ENCODE data around the gene FANCE. TPM values are rescaled to one million over a fixed set of nuclear protein-coding genes. Genes with fewer than 3 reads are reported as not detected.
A peak's percentile ranks its signal among the peaks of the same experiment; 100 is the strongest.

FANCE gene
- total RNA-seq, 3 donors from 2014 or later = 9.7 to 12.6 (median 10.8) TPM

GRCh38 chr6:35498422-35499067, 46.4 kb downstream of the FANCE start:
- DNase-seq (ENCODE audit: low spot score in 2 of 2) = no peak
- H3K9me3 ChIP-seq = no peaks in the 10 kb centered on the region
- intact Hi-C loops (cut with DNase I; ENCODE audit: low total_unique reads) = no loop called here
- no peak for TF ChIP-seq POLR2AphosphoS5 (IDR thresholded peaks at IDR 0.05)
- no peak for TF ChIP-seq POLR2A (IDR thresholded peaks at IDR 0.05)
- TF ChIP-seq CTCF (IDR thresholded peaks at IDR 0.05) = no peak
- H3K4me3 ChIP-seq = peak overlapping the region; percentile 76 to 98 (median 93)
- H3K36me3 ChIP-seq = no peaks in the 10 kb centered on the region
- peaks cover 7 to 17% of the 10 kb centered on the region in 2 donors for H3K4me1 ChIP-seq
- peak overlapping the region; percentile 98 to 99 for H3K27ac ChIP-seq
- no peaks in the 10 kb centered on the region for H3K27me3 ChIP-seq

DNA sequence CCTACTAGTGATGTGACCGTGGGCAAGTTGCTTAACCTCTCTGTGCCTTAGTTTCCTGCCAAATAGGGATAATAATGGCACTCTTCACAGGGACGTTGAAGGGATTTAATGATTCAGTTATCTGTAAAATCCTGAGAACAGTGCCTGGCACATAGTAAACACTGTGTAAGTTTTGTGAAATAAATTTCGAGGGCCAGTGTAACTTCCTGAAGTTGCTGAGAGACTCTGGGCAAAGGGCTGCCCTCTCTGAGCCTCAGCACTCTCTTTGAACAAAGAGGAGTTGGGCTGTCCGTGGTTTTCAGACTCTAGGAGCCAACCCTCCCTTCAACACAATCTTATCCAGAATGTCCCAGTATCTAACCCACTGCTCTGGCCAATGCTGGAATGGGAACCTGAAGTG, 47.2 kb downstream of the FANCE start:
- H3K36me3 ChIP-seq = no peaks in the 10 kb centered on the region
- H3K9me3 ChIP-seq = no peaks in the 10 kb centered on the region
- no peak overlapping the region for H3K27ac ChIP-seq
- intact Hi-C loops (cut with DNase I; ENCODE audit: low total_unique reads) = no loop called here
- no peak for DNase-seq (ENCODE audit: low spot score in 2 of 2)
- H3K27me3 ChIP-seq = no peaks in the 10 kb centered on the region
- no peak overlapping the region for H3K4me3 ChIP-seq
- H3K4me1 ChIP-seq = peaks cover 3 to 8% of the 10 kb centered on the region in 2 donors
- TF ChIP-seq POLR2AphosphoS5 (IDR thresholded peaks at IDR 0.05) (no peak), CTCF (IDR thresholded peaks at IDR 0.05) (no peak), POLR2A (IDR thresholded peaks at IDR 0.05) (no peak)

DNA sequence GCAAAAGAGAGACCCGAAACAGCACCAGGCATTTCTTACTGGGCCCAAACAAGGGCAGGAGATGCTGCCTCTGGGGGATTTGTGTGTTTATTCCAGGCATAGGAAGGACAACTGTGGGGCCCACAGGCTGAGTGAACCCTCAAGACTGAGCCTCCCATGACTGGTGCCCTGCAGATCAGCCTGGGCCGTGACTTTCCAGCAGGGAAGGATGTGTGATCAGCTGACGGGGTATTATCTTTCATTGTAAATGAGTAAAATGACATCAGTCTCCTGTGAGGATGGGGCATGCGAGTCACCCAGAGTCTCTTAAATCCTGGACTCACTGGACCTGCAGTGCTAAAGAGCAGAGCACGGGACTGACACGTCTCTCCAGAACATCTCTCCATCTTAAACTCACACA, 48.6 kb downstream of the FANCE start:
- H3K4me1 ChIP-seq = no peaks in the 10 kb centered on the region
- no peak for DNase-seq (ENCODE audit: low spot score in 2 of 2)
- H3K36me3 ChIP-seq = no peaks in the 10 kb centered on the region
- intact Hi-C loops (cut with DNase I; ENCODE audit: low total_unique reads) = no loop called here
- TF ChIP-seq CTCF (IDR thresholded peaks at IDR 0.05) = no peak
- H3K4me3 ChIP-seq = no peak overlapping the region
- H3K27ac ChIP-seq = no peak overlapping the region
- H3K9me3 ChIP-seq = no peaks in the 10 kb centered on the region
- H3K27me3 ChIP-seq = peaks cover 0 to under 1% of the 10 kb centered on the region in 2 donors

DNA sequence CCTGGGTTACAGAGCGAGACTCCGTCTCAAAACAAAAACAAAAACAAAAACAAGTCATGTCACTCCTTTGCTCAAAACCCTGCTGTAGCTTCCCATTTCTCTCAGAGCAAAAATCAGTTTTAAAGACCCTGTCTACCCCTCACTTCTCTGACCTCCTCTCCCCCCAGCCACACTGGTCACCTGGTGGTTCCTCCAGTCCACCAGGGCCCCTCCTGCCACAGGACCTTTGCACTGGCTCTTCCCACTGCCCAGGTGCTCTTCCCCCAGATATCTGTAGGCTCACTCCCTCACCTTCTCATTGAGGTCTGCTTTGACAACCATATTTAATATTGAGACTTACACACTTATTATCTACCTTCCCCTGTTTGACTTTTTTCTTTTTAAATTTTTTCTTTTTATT, 49.6 kb downstream of the FANCE start:
- H3K4me1 ChIP-seq = no peaks in the 10 kb centered on the region
- H3K27ac ChIP-seq = no peak overlapping the region
- H3K4me3 ChIP-seq = no peak overlapping the region
- intact Hi-C loops (cut with DNase I; ENCODE audit: low total_unique reads) = no loop called here
- no peaks in the 10 kb centered on the region for H3K9me3 ChIP-seq
- H3K27me3 ChIP-seq = peaks cover 3 to 7% of the 10 kb centered on the region in 2 donors
- H3K36me3 ChIP-seq = no peaks in the 10 kb centered on the region
- DNase-seq (ENCODE audit: low spot score in 2 of 2) = no peak
- TF ChIP-seq CTCF (IDR thresholded peaks at IDR 0.05) = no peak
- TF ChIP-seq POLR2A (IDR thresholded peaks at IDR 0.05) = no peak
- no peak for TF ChIP-seq POLR2AphosphoS5 (IDR thresholded peaks at IDR 0.05)

DNA sequence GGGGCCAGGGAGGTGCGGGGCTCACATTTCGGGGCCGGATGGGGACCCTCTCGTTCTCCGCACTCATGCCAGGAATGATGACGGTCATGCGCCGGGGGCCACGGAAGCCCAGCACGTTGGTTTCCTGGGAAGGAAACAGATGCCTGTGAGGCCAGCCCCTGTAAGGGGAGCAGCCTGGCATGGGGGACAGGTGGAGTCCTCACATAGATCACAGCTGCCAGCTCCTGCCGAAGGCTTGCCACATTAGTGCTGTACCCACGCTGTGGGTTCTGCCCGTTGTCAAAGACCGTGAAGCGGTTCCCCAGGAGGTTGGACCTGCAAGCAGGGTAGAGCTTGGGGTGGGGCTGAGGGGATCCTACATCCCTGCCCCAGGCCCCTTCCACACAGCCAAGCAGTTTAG, 51.4 kb downstream of the FANCE start:
- Histone ChIP-seq H3K36me3 (no peaks in the 10 kb centered on the region), H3K27ac (no peak overlapping the region), H3K27me3 (peaks cover 3 to 7% of the 10 kb centered on the region in 2 donors), H3K4me1 (no peaks in the 10 kb centered on the region), H3K9me3 (no peaks in the 10 kb centered on the region), H3K4me3 (no peak overlapping the region)
- TF ChIP-seq POLR2AphosphoS5 (IDR thresholded peaks at IDR 0.05) = no peak
- intact Hi-C loops (cut with DNase I; ENCODE audit: low total_unique reads) = no loop called here
- no peak for DNase-seq (ENCODE audit: low spot score in 2 of 2)
